Psoas muscle (tissue), 8 donors: Measurements from ENCODE around the gene DELE1. TPM values are rescaled to one million over a fixed set of nuclear protein-coding genes. Genes with fewer than 3 reads are reported as not detected.

Experiments used
- ATAC-seq, 4 donors: fragments of 200-7000 bp; cut with Tn5 transposase; one replicate each; pipeline ENCODE4 v1.9.1; 2020; ENCODE audit warnings: moderate library complexity in 3 of 4, mild to moderate bottlenecking in 2 of 4
- DNase-seq, 2 donors: peaks; one replicate each; pipeline ENCODE4 v3.0.0-alpha.2; 2020
- H3K27ac ChIP-seq: fragments of 200-600 bp; one replicate; pipeline ENCODE4 v1.8.0; 2022
- H3K27me3 ChIP-seq, 3 donors: fragments of 200-600 bp in 1 of 3; one replicate each; pipeline versions ENCODE4 v1.6.1 to v1.8.0; 2013 to 2022; ENCODE audit warnings: low read length in 2 of 3, mild to moderate bottlenecking in 2 of 3, moderate library complexity in 1 of 3; ENCODE audit not compliant: insufficient read depth in 3 of 3
- H3K36me3 ChIP-seq, 2 donors: fragments of 200-600 bp in 1 of 2; one replicate each; pipeline versions ENCODE4 v1.6.1 to v1.8.0; 2013 to 2022; ENCODE audit warnings: low read depth in 1 of 2, mild to moderate bottlenecking in 1 of 2, moderate library complexity in 1 of 2; ENCODE audit not compliant: insufficient read depth in 1 of 2
- H3K4me1 ChIP-seq: fragments of 200-600 bp; one replicate; pipeline ENCODE4 v1.8.0; 2022
- H3K4me3 ChIP-seq: fragments of 200-600 bp; one replicate; pipeline ENCODE4 v1.8.0; 2022; ENCODE audit warnings: mild to moderate bottlenecking
- H3K9me3 ChIP-seq: fragments of 200-600 bp; one replicate; pipeline ENCODE4 v1.8.0; 2022
- WGBS, 3 donors: extraction: QIAGEN DNeasy Blood & Tissue Kit; methylation state at CpG; one replicate each; pipeline versions ENCODE4 v1.1.6 to v1.1.7; 2013; 5-methylcytosine and 5-hydroxymethylcytosine counted together
- intact Hi-C, 2 donors: fragments of 100-400 bp; cut with DNase I; formaldehyde crosslinking; loops; one replicate each; pipeline versions ENCODE4 v1.11.0 to v1.14.2; 2022
- polyA plus RNA-seq, 3 donors: library from polyadenylated mRNA; stranded (reverse); fragments of 200-250 nt; gene quantifications; one replicate each; pipeline ENCODE4 v1.2.3, GENCODE V29; 2013
- total RNA-seq, 4 donors: library from RNA; stranded (reverse); fragmentation: NEBNext Ultra II Directional in 2 of 4; extraction: Animal tissue kit (Norgen Biotek cat#: 25700) in 2 of 4; gene quantifications; one replicate each; pipeline versions ENCODE4 v1.2.1 to v1.2.4, GENCODE V29; 2021 to 2023
- TF ChIP-seq, protein P1 (sequence below): fragments of 200-600 bp; IDR thresholded peaks from one replicate; pipeline ENCODE4 v1.8.0; 2022; ENCODE audit warnings: antibody characterized with exemption
- donor health status: healthy with polysubstance abuse.
- donor health status: DM: no; HTN: no; CAD: no; lungs with moderate emphysema.
- donor health status: Bipolar disorder and iron deficiency.
- donor health status: healthy.
- donor health status: DM: yes; HTN: yes; CAD: no.
- donor health status: DM: no; HTN: no; CAD: no.
- donor health status: DM: no; HTN: no; CAD: no.
- donor health status: DM: yes; HTN: yes; CAD: no.

DELE1 gene
- total and polyA plus RNA-seq, 7 donors = 23.1 to 65.5 (median 40.5) TPM

DNA sequence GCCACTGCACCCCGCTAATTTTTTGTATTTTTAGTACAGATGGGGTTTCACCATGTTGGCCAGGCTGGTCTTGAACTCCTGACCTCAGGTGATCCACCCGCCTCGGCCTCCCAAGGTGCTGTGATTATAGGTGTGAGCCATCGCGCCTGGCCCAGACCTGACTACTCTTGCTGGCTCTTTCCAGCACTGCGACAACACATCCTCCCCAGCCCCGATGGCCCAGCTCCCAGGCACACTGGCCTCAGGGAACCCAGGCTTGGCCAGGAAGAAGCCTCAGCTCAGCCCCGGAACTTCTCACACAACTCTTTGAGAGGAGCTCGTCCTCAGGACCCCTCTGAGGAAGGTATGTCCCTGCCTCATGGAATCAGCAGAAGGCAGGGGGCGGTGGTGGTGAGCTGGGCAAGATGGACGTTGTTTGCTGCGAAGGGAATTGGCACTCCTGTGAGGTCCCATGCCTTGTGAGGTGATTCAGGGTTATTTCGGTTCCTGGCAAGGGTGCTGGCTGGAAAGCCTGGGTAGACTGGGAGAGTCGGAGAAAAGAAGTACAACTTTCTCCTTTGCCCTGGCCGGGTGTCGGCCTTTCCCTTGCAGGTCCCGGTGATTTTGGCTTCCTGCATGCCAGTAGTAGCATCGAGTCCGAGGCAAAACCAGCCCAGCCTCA, 5.9 kb downstream of the DELE1 start:
- DNase-seq = no peak
- peaks cover 12% of the 10 kb centered on the region for H3K4me1 ChIP-seq

DNA sequence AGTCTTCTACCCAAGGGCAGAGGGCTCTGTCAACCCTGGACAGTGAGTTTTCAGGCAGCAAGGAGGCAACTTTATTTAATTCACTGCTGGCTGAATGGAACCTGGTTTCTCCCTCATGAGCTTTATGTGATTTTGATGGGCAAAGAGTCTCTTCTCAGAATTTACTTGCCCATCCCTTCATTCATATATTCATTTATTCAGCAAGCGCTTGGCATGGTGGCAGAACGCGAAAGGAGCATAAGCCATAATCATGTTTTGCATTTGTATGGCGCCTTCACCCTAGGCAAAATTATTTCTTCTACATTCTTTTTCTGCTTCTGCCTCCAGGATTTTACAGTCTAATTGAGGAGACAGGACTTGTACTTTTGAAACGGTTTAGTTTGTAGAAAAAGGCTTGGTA, 8.0 kb downstream of the DELE1 start:
- Histone ChIP-seq H3K4me3 (no peak overlapping the region), H3K27ac (no peak overlapping the region), H3K27me3 (no peaks in the 10 kb centered on the region), H3K36me3 (peaks cover 25 to 100% of the 10 kb centered on the region in 2 donors), H3K9me3 (no peaks in the 10 kb centered on the region), H3K4me1 (peaks cover 7% of the 10 kb centered on the region)
- TF ChIP-seq, protein P1, sequence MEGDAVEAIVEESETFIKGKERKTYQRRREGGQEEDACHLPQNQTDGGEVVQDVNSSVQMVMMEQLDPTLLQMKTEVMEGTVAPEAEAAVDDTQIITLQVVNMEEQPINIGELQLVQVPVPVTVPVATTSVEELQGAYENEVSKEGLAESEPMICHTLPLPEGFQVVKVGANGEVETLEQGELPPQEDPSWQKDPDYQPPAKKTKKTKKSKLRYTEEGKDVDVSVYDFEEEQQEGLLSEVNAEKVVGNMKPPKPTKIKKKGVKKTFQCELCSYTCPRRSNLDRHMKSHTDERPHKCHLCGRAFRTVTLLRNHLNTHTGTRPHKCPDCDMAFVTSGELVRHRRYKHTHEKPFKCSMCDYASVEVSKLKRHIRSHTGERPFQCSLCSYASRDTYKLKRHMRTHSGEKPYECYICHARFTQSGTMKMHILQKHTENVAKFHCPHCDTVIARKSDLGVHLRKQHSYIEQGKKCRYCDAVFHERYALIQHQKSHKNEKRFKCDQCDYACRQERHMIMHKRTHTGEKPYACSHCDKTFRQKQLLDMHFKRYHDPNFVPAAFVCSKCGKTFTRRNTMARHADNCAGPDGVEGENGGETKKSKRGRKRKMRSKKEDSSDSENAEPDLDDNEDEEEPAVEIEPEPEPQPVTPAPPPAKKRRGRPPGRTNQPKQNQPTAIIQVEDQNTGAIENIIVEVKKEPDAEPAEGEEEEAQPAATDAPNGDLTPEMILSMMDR = no peak
- DNase-seq = no peak
- intact Hi-C loops = no loop called here
- ATAC-seq = no peak
- 90 to 93% (median 92%) methylated on average over 5 of the region's 5 CpGs for whole genome bisulfite sequencing, 3 donors

More for the DNA sequence above, 5.9 kb downstream of the DELE1 start:
- Histone ChIP-seq H3K9me3 (no peaks in the 10 kb centered on the region), H3K4me3 (no peak overlapping the region), H3K27ac (peak overlapping the region; percentile 57), H3K36me3 (peaks cover 16 to 100% of the 10 kb centered on the region in 2 donors), H3K27me3 (no peaks in the 10 kb centered on the region)
- intact Hi-C loops = no loop called here
- TF ChIP-seq, protein P1 = no peak
- 53 to 84% (median 70%) methylated on average over 19 of the region's 19 CpGs for WGBS, 3 donors
- ATAC-seq = peak; percentile 80 to 92 (median 86)

DNA sequence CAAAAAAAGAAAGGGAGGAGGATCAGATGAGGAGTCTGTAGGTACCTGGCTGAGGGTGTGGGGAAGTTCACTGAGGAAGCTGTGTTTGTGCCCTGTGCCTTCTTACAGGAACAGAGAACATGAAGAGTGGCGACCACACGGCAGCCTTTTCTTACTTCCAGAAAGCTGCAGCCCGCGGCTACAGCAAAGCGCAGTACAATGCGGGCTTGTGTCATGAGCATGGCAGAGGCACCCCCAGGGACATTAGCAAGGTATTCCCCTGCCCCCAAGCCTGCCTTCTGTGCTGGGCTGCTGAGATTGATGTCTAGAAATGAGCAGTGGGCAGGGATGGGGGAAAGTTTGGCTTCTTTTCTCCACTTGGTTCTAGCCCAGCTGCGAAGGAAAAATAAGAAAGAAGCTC, 9.5 kb downstream of the DELE1 start:
- no peaks in the 10 kb centered on the region for H3K4me1 ChIP-seq
- H3K9me3 ChIP-seq = no peaks in the 10 kb centered on the region
- no peaks in the 10 kb centered on the region for H3K27me3 ChIP-seq
- H3K27ac ChIP-seq = no peak overlapping the region
- ATAC-seq = no peak
- TF ChIP-seq, protein P1 = no peak
- H3K36me3 ChIP-seq = peaks cover 33 to 100% of the 10 kb centered on the region in 2 donors
- H3K4me3 ChIP-seq = no peak overlapping the region
- no peak for DNase-seq
- WGBS, 3 donors = 90 to 96% (median 93%) methylated on average over 7 of the region's 7 CpGs
- intact Hi-C loops = no loop called here

DNA sequence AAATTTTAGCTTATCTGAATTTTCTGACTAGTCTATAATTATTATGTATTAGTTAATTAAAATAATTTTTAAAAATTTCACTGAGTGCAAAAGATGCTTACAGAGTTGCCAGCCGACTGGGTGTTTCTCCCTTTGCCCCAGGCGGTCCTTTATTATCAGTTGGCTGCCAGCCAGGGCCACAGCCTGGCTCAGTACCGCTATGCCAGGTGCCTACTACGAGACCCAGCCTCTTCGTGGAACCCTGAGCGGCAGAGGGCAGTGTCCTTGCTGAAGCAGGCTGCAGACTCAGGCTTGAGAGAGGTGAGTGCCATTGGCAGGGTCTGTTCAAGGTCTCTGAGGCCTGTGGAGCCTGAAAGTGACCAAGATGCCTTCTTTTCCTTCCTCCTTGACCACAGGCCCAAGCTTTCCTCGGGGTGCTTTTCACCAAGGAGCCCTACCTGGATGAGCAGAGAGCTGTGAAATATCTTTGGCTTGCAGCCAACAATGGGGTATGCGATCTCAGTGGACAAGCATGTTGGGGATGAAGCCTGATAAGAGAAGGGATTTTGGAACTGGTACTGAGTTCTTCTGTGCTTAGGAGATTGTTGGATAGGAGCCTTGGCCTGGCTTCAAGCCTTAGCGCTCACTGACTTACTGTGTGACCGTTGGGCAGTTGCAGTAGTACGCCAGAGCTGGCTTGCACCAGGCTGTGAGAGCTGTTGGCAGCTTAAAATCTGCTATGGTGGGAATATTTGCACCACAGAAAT, 10.6 kb downstream of the DELE1 start:
- Histone ChIP-seq H3K4me3 (no peak overlapping the region), H3K27ac (no peak overlapping the region), H3K9me3 (no peaks in the 10 kb centered on the region), H3K27me3 (no peaks in the 10 kb centered on the region), H3K4me1 (no peaks in the 10 kb centered on the region), H3K36me3 (peaks cover 39 to 100% of the 10 kb centered on the region in 2 donors)
- ATAC-seq (peak in 3 of 4 donors; percentile 65 to 69 (median 65)), DNase-seq (peak in 1 of 2 donors; percentile 37)
- WGBS, 3 donors = 41 to 69% (median 47%) methylated on average over 11 of the region's 11 CpGs
- intact Hi-C loops = no loop called here
- TF ChIP-seq, protein P1 = no peak
